GM23338 (cell line): ENCODE data around the gene MAPKBP1. TPM values are rescaled to one million over a fixed set of nuclear protein-coding genes. Genes with fewer than 3 reads are reported as not detected.

Experiments
- CREB1 ChIP-seq: fragments of 250-450 bp; sonication (Bioruptor Pico); IDR thresholded peaks from 2 replicates; pipeline ENCODE4 v1.5.0; 2020; ENCODE audit warnings: low read depth, mild to moderate bottlenecking, moderate library complexity
- CTCF ChIP-seq, 2 experiments: fragments of 200-600 bp in 1 of 2; sonication (generic) in 1 of 2; conservative IDR thresholded peaks; 2 replicates each; pipeline versions ENCODE4 v1.5.1 to v1.6.1; 2016 to 2017; ENCODE audit warnings: antibody characterized with exemption in 2 of 2, low read depth in 2 of 2, mild to moderate bottlenecking in 2 of 2, moderate library complexity in 1 of 2
- ETS1 ChIP-seq: IDR thresholded peaks from 2 replicates; pipeline ENCODE4 v1.6.1; 2016; ENCODE audit warnings: antibody characterized with exemption
- EZH2phosphoT487 ChIP-seq: fragments of 200-600 bp; sonication (generic); IDR thresholded peaks from one replicate; pipeline ENCODE4 v1.8.1; 2018; ENCODE audit warnings: antibody characterized with exemption; ENCODE audit not compliant: unreplicated experiment
- JUNB ChIP-seq: IDR thresholded peaks from one replicate; pipeline ENCODE4 v1.6.1; 2016; ENCODE audit warnings: antibody characterized with exemption; ENCODE audit not compliant: unreplicated experiment
- NANOG ChIP-seq: IDR thresholded peaks from 2 replicates; pipeline ENCODE4 v1.6.1; 2016; ENCODE audit warnings: antibody characterized with exemption, borderline replicate concordance
- POLR2AphosphoS5 ChIP-seq: IDR thresholded peaks from 2 replicates; pipeline ENCODE4 v1.6.1; 2016; ENCODE audit warnings: antibody characterized with exemption, low read depth
- REST ChIP-seq: IDR thresholded peaks from one replicate; pipeline ENCODE4 v1.6.1; 2018; ENCODE audit warnings: antibody characterized with exemption; ENCODE audit not compliant: unreplicated experiment
- STAT1 ChIP-seq: IDR thresholded peaks from one replicate; pipeline ENCODE4 v1.6.1; 2016; ENCODE audit warnings: antibody characterized with exemption; ENCODE audit not compliant: unreplicated experiment
- ZNF114 ChIP-seq: fragments of 250-450 bp; sonication (Bioruptor Pico); IDR thresholded peaks from 2 replicates; pipeline ENCODE4 v1.5.0; 2020; ENCODE audit warnings: mild to moderate bottlenecking, moderate library complexity
- ZNF331 ChIP-seq: fragments of 250-450 bp; sonication (Bioruptor Pico); IDR thresholded peaks from 2 replicates; pipeline ENCODE4 v1.5.0; 2020; ENCODE audit warnings: low read depth, mild to moderate bottlenecking, moderate library complexity
- polyA plus RNA-seq: library from polyadenylated mRNA; unstranded; fragments of >200 nt; fragmentation: Nextera tagmentation; extraction: Ambion mirVana; gene quantifications from 2 replicates; pipeline ENCODE4 v1.2.1, GENCODE V29; 2016
- total RNA-seq: library from RNA; depleted of rRNA; stranded (reverse); fragments of >200 nt; shearing (Covaris generic); gene quantifications from 2 replicates; pipeline ENCODE4 v1.2.3, GENCODE V29; 2014

MAPKBP1 gene
- total and polyA plus RNA-seq, 2 experiments from 2014 or later = 1.9 to 8.9 TPM

GRCh38 chr15:41795996-41796856 is 21.9 kb downstream of the MAPKBP1 start (continued):
- TF ChIP-seq REST = no peak
- TF ChIP-seq NANOG = no peak
- no peak for TF ChIP-seq CREB1 (CRISPR knock-in tag)
- TF ChIP-seq ZNF331 (CRISPR knock-in tag) = no peak
- no peak for TF ChIP-seq STAT1
- no peak for TF ChIP-seq JUNB
- TF ChIP-seq CTCF (conservative IDR thresholded peaks at IDR 0.05; ENCODE audit: low read depth in 2 of 2) = no peak
- no peak for TF ChIP-seq ZNF114 (CRISPR knock-in tag)
- no peak for TF ChIP-seq ETS1
- TF ChIP-seq EZH2phosphoT487 = no peak
- no peak for TF ChIP-seq POLR2AphosphoS5
